Body of pancreas (tissue), 4 donors: Measurements from ENCODE around the gene NPTXR. TPM values are rescaled to one million over a fixed set of nuclear protein-coding genes. Genes with fewer than 3 reads are reported as not detected.

Experiments used
- ATAC-seq: fragments of 150-250 bp; one replicate; pipeline ENCODE4 v1.9.1; 2016
- DNase-seq, 4 donors: peaks; one replicate each; pipeline ENCODE4 v3.0.0-alpha.2; 2019
- H3K27ac ChIP-seq, 4 donors: fragments of 200-600 bp; sonication (generic); 1 replicate in 3 of 4; 2 replicates in 1 of 4; pipeline versions ENCODE4 v1.5.1 to v1.6.1; 2016 to 2019; ENCODE audit warnings: mild to moderate bottlenecking in 1 of 4, mixed read lengths in 1 of 4, moderate library complexity in 1 of 4
- H3K27me3 ChIP-seq, 2 donors: fragments of 200-600 bp; sonication (generic); one replicate each; pipeline ENCODE4 v1.6.0; 2016; ENCODE audit warnings: mild to moderate bottlenecking in 1 of 2
- H3K36me3 ChIP-seq, 2 donors: fragments of 200-600 bp; sonication (generic); replicated peaks in 1 of 2; 2 replicates each; pipeline ENCODE4 v1.5.1; 2016; ENCODE audit warnings: low read depth in 2 of 2; ENCODE audit not compliant: insufficient read depth in 1 of 2
- H3K4me1 ChIP-seq: fragments of 200-600 bp; sonication (generic); one replicate; pipeline ENCODE4 v1.6.0; 2016
- H3K4me3 ChIP-seq, 2 donors: fragments of 200-600 bp; sonication (generic); 1 replicate in 1 of 2; 2 replicates in 1 of 2; pipeline ENCODE4 v1.5.1; 2016 to 2019
- H3K9me3 ChIP-seq, 3 donors: fragments of 200-600 bp; sonication (generic); 1 replicate in 2 of 3; 2 replicates in 1 of 3; pipeline ENCODE4 v1.5.1; 2016
- POLR2A ChIP-seq, 3 donors: fragments of 450-650 bp; IDR thresholded peaks; one replicate each; pipeline ENCODE4 v1.6.1; 2016; ENCODE audit warnings: antibody characterized with exemption in 3 of 3, mild to moderate bottlenecking in 2 of 3
- WGBS, 2 donors: methylation state at CpG; one replicate each; pipeline ENCODE4 v1.1.5; 2017; 5-methylcytosine and 5-hydroxymethylcytosine counted together
- intact Hi-C: fragments of 100-400 bp; cut with DNase I; formaldehyde crosslinking; loops from one replicate; pipeline ENCODE4 v1.15.1; 2023
- total RNA-seq, 2 donors: library from RNA; depleted of rRNA; stranded (reverse); fragments of >200 nt; gene quantifications; one replicate each; pipeline ENCODE4 v1.1.0, GENCODE V29; 2016
- TF ChIP-seq, protein P1 (sequence below), 7 experiments: fragments of 450-650 bp in 4 of 7; fragments of 200-600 bp in 3 of 7; sonication (generic) in 3 of 7; IDR thresholded peaks; one replicate each; pipeline ENCODE4 v1.5.1; 2016 to 2019; ENCODE audit warnings: antibody characterized with exemption in 7 of 7

NPTXR gene
- total RNA-seq, 2 donors from 2014 or later = 6.0 to 10.5 TPM

DNA sequence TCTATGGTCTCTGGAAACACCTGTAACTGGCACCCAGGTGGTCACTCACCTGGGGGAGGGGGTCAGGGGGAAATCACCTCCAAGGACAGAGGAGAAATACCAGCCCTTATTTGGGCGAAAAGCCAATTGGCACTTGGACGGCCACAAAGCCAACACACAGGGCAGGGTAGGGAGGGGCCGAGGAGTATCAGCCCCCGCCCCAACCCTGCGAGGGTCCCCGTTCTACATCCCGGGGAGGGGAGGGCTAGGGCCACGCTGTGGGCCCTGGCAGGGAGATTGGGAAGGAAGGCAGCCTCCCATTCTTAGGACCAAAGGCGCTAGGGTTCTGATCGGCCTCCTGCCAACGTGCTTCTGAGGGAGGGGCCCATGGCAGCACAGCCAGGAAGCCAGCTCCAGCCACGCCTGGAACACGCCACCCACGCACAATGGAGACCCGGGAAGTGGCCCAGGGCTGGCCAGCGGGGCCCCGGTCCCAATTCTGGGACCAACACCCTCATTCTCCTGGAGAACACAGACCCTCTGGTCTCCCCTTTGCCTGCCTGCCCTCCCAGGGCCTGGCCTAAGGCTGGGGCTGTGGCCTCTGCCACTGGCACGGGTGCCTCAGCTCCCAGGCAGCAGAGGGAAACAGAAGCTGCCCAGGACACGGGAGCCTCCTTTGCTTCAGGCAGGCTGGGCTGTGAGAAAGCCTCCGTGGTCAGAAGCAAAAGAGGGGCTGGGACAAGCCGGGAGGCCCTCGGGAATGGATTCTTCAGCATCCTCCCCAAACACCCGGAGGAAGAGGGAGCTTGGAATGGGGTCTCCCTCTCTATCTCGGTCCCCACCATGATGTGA, 20.7 kb upstream of the NPTXR start:
- Histone ChIP-seq H3K36me3 (peaks cover 0 to 2% of the 10 kb centered on the region in 2 donors), H3K9me3 (no peaks in the 10 kb centered on the region), H3K27me3 (no peaks in the 10 kb centered on the region), H3K27ac (peak overlapping the region; percentile 30 to 70 (median 58)), H3K4me3 (no peak overlapping the region), H3K4me1 (peaks cover 32% of the 10 kb centered on the region)
- DNase-seq (peak; percentile 54 to 74 (median 62)), ATAC-seq (peak; percentile 47)
- WGBS, 2 donors = 22 to 24% methylated on average over 4 to 24 of the region's 24 CpGs
- TF ChIP-seq, protein P1, sequence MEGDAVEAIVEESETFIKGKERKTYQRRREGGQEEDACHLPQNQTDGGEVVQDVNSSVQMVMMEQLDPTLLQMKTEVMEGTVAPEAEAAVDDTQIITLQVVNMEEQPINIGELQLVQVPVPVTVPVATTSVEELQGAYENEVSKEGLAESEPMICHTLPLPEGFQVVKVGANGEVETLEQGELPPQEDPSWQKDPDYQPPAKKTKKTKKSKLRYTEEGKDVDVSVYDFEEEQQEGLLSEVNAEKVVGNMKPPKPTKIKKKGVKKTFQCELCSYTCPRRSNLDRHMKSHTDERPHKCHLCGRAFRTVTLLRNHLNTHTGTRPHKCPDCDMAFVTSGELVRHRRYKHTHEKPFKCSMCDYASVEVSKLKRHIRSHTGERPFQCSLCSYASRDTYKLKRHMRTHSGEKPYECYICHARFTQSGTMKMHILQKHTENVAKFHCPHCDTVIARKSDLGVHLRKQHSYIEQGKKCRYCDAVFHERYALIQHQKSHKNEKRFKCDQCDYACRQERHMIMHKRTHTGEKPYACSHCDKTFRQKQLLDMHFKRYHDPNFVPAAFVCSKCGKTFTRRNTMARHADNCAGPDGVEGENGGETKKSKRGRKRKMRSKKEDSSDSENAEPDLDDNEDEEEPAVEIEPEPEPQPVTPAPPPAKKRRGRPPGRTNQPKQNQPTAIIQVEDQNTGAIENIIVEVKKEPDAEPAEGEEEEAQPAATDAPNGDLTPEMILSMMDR (IDR thresholded peaks at IDR 0.05) = no peak
- TF ChIP-seq POLR2A (IDR thresholded peaks at IDR 0.05) = no peak
- intact Hi-C loops = loop anchor here (5.0 kb wide), 1 partner anchor 258 kb away; no protein-coding TSS in a partner anchor

DNA sequence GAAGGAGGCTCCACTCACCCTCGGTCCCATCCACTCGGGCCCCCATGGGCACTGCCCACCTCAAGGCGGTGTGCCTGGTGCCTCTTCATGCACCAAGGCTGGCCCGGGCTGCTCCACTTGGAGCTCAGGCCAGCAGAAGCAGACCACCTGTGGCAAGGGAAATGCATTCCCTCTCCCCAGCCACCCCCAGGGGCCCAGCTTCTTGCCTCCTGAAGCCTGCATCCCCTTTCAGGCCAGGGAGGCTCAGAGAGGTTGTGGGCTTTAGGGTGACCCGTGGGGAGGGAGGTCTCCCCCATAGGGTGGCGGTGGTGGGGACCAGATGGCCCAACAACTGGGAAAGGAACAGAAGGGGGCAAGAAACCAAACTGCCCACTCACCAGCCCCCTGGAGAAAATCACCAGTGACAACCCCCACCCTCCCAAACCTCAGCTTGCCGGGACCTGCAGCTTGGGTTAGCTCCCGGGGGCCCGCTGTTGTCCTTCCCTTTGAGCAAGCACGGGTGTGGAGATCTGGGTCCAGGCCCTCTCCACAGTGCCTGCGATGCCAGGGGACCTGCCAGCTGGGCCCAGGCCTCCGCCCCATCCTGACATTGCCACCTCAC, 19.8 kb upstream of the NPTXR start:
- Histone ChIP-seq H3K4me3 (no peak overlapping the region), H3K27me3 (no peaks in the 10 kb centered on the region), H3K9me3 (no peaks in the 10 kb centered on the region), H3K4me1 (peaks cover 23% of the 10 kb centered on the region), H3K27ac (no peak overlapping the region), H3K36me3 (peaks cover 0 to 2% of the 10 kb centered on the region in 2 donors)
- DNase-seq (no peak), ATAC-seq (no peak)
- WGBS, 2 donors = 80 to 81% methylated on average over 12 of the region's 12 CpGs
- no peak for TF ChIP-seq POLR2A (IDR thresholded peaks at IDR 0.05)
- TF ChIP-seq, protein P1 (IDR thresholded peaks at IDR 0.05) = no peak
- intact Hi-C loops = no loop called here

DNA sequence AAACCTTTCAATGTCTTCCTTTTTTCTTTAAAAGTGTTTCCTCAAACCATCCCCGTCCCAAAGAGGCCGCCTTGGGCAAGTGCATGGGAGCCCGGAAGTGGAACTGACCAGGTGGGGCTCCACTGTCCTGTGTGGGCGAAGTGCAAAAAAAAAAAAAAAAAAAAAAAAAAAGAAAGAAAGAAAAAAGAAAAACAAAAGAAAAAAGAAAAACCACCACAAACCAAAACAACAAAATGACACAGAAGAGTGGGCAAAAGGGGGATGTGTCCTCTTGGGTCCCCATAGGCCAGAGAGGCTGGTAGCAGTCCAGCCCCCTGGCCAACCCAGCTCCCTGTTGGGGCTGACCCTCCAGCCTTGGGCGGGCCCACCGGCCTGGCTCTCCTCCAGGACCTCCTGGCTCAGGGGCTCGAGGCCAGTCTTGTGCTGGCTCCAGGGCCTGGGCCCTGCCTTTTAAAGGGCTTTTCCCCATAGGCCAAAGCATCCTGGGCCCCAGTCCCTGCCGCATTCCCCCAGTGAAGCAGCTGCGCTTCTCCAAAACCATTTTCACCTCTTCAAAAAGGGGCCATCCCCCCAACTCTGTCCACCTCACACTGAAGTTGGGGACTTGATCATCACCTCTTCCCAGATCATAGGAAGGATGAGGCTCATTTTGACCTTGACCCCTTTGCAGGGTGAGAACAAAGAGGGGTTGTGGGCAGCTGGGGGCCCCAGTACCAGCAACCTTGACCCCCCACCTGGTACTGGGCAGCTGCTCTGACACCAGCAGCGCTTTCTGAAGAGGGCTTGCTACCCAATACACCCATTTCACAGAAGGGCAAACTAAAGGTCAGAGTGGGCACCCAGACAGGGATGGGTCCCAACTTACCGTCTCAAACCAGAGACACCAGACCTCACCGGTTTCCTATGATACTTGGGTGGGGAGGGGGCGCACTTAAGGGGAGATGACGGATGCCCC, 18.8 kb upstream of the NPTXR start:
- H3K27ac ChIP-seq = no peak overlapping the region
- H3K9me3 ChIP-seq = no peaks in the 10 kb centered on the region
- no peak for TF ChIP-seq POLR2A (IDR thresholded peaks at IDR 0.05)
- TF ChIP-seq, protein P1 (IDR thresholded peaks at IDR 0.05) = no peak
- peaks cover 20% of the 10 kb centered on the region for H3K4me1 ChIP-seq
- H3K36me3 ChIP-seq = peaks cover 0 to 2% of the 10 kb centered on the region in 2 donors
- WGBS, 2 donors = 62 to 83% methylated on average over 13 to 14 of the region's 14 CpGs
- H3K4me3 ChIP-seq = no peak overlapping the region
- no peaks in the 10 kb centered on the region for H3K27me3 ChIP-seq
- intact Hi-C loops = no loop called here
- no peak for DNase-seq
- no peak for ATAC-seq

DNA sequence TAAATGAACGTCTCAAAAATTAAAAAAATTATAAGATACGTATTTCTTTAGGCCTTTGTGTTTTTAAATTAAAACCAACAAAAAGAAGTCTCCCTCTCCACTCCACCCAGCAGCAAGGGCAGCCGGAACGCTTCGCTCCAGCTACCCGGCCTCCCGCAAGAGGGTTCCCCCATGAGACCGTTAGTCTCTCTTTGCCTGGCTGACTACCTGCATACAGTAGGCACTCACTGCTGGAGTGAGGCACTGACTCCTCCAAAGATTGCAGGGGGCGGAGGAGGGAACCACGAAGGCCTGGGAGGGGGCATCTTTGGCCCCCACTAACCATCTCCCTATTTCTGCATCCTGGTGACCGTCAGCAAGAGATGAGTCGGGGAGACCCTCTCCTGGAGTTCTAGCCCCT, 18.1 kb upstream of the NPTXR start:
- no peak overlapping the region for H3K4me3 ChIP-seq
- TF ChIP-seq, protein P1 (IDR thresholded peaks at IDR 0.05) = no peak
- 64 to 70% methylated on average over 12 of the region's 12 CpGs for WGBS, 2 donors
- no peaks in the 10 kb centered on the region for H3K27me3 ChIP-seq
- peaks cover 20% of the 10 kb centered on the region for H3K4me1 ChIP-seq
- H3K36me3 ChIP-seq = peaks cover 0 to 2% of the 10 kb centered on the region in 2 donors
- no peak overlapping the region for H3K27ac ChIP-seq
- ATAC-seq (no peak), DNase-seq (no peak)
- no peaks in the 10 kb centered on the region for H3K9me3 ChIP-seq
- intact Hi-C loops = no loop called here
